Measurements from ENCODE around the gene RPTOR. TPM values are rescaled to one million over a fixed set of nuclear protein-coding genes. Genes with fewer than 3 reads are reported as not detected.

RPTOR gene
- total RNA-seq, 1 experiment from 2014 or later, result 25.1 TPM

GRCh38 chr17:80876950-80877728, 332.5 kb downstream of the RPTOR start:
- no peaks in the 10 kb centered on the region for H3K23me2 ChIP-seq (ENCODE audit: insufficient read length, low read depth, low read length, poor library complexity, severe bottlenecking)
- H3K27ac ChIP-seq (ENCODE audit: insufficient read length, low read depth, low read length), result no peak overlapping the region
- no peak overlapping the region for H4K5ac ChIP-seq (ENCODE audit: insufficient read length, low read depth, low read length)
- H4K91ac ChIP-seq (ENCODE audit: insufficient read length, low read depth, low read length), result no peak overlapping the region
- H3K27ac Mint-ChIP-seq, result peak overlapping the region in 2 of 3 experiments; percentile 40 to 67; a peak in 4 of 7 replicates
- no peak overlapping the region for H3K4ac ChIP-seq (ENCODE audit: low read depth, low read length)
- no peak overlapping the region for H3K4me3 Mint-ChIP-seq
- peaks cover 2% of the 10 kb centered on the region; the same call in 1 of the 2 replicates for H3K27me3 Mint-ChIP-seq (ENCODE audit: low read depth)
- H3K79me2 ChIP-seq (ENCODE audit: insufficient read depth, low read length), result no peaks in the 10 kb centered on the region
- no peak overlapping the region for H2BK20ac ChIP-seq (ENCODE audit: low read depth, low read length, poor library complexity, severe bottlenecking)
- peaks cover 14 to 30% (median 30%) of the 10 kb centered on the region in 3 experiments; a peak in 6 of 7 replicates for H3K36me3 Mint-ChIP-seq (ENCODE audit: insufficient read depth in 1 of 3, low read depth in 3 of 3)
- no peaks in the 10 kb centered on the region for H3K27me3 ChIP-seq (ENCODE audit: insufficient read depth, low read length)
- no peak overlapping the region for H2BK120ac ChIP-seq (ENCODE audit: low read depth, low read length, poor library complexity, severe bottlenecking)
- no peak overlapping the region for H4K8ac ChIP-seq (replicated peaks; ENCODE audit: insufficient read length, low read depth, low read length)
- no peak overlapping the region for H2AFZ ChIP-seq (ENCODE audit: low read length)
- H3K79me1 ChIP-seq (ENCODE audit: insufficient read depth, low read depth, low read length, poor library complexity, severe bottlenecking), result no peaks in the 10 kb centered on the region
- peaks cover 44 to 61% of the 10 kb centered on the region in 2 experiments for H3K4me1 Mint-ChIP-seq
- no peak overlapping the region for H2AK5ac ChIP-seq (ENCODE audit: insufficient read length, low read length)
- no peak for TF ChIP-seq CTCF (conservative IDR thresholded peaks at IDR 0.05)
- peaks cover 6% of the 10 kb centered on the region; the same call in 1 of the 2 replicates for H3K4me1 ChIP-seq (ENCODE audit: insufficient read depth, low read length)
- H3K14ac ChIP-seq (ENCODE audit: insufficient read depth, low read length), result no peak overlapping the region; the same call in 1 of the 2 replicates
- H2BK12ac ChIP-seq (ENCODE audit: insufficient read length, low read depth, low read length), result no peak overlapping the region
- peaks cover 0 to 2% of the 10 kb centered on the region in 2 experiments; a peak in 2 of 5 replicates for H3K9me3 Mint-ChIP-seq
- no peaks in the 10 kb centered on the region for H3K9me3 ChIP-seq (ENCODE audit: control insufficient read depth, low read depth, low read length)
- no peak overlapping the region for H3T11ph ChIP-seq (ENCODE audit: low read length)
- no peak overlapping the region for H3K18ac ChIP-seq (ENCODE audit: insufficient read length, low read depth, low read length)
- H3K9ac ChIP-seq (ENCODE audit: extremely low read depth, insufficient read length, low read length), result no peak overlapping the region
- WGBS (ENCODE audit: extremely low coverage, insufficient read length, low lambda C conversion rate), result no CpG with 5 or more reads among the region's 32 CpGs
- H2BK5ac ChIP-seq (ENCODE audit: insufficient read length, low read length), result no peak overlapping the region
- no peak overlapping the region for H3K4me2 ChIP-seq (ENCODE audit: insufficient read depth, insufficient read length, low read length)
- DNase-seq, result no peak
- H3K23ac ChIP-seq (ENCODE audit: insufficient read length, low read depth, low read length), result no peak overlapping the region
- no peak overlapping the region for H3K56ac ChIP-seq (ENCODE audit: insufficient read length, low read depth, low read length)
- H2BK15ac ChIP-seq (ENCODE audit: low read depth, low read length), result no peak overlapping the region
- no peaks in the 10 kb centered on the region for H4K20me1 ChIP-seq (ENCODE audit: control insufficient read depth, insufficient read depth, insufficient read length)

Data from H9 (cell line).